Smooth muscle cell of trachea (primary cell): Measurements from ENCODE around the gene MTO1. TPM values are rescaled to one million over a fixed set of nuclear protein-coding genes. Genes with fewer than 3 reads are reported as not detected.

ENCODE experiments used
- total RNA-seq: library from RNA; depleted of rRNA; stranded (reverse); fragments of >200 nt; gene quantifications from 2 replicates; pipeline ENCODE4 v1.2.1, GENCODE V29; 2014

Gene MTO1, protein sequence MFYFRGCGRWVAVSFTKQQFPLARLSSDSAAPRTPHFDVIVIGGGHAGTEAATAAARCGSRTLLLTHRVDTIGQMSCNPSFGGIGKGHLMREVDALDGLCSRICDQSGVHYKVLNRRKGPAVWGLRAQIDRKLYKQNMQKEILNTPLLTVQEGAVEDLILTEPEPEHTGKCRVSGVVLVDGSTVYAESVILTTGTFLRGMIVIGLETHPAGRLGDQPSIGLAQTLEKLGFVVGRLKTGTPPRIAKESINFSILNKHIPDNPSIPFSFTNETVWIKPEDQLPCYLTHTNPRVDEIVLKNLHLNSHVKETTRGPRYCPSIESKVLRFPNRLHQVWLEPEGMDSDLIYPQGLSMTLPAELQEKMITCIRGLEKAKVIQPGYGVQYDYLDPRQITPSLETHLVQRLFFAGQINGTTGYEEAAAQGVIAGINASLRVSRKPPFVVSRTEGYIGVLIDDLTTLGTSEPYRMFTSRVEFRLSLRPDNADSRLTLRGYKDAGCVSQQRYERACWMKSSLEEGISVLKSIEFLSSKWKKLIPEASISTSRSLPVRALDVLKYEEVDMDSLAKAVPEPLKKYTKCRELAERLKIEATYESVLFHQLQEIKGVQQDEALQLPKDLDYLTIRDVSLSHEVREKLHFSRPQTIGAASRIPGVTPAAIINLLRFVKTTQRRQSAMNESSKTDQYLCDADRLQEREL
- total RNA-seq: 34.6 and 36.4 TPM in 2 replicates

GRCh38 chr6:73461537-73462350 lies at the start of gene MTO1:
MTO1 (plus strand) TSS chr6:73461737; CDS start chr6:73461855, 118 bp downstream.

GRCh38 chr6:73452107-73452461 lies 9.5 kb upstream of the MTO1 start, which contains the start of gene CGAS:
CGAS (minus strand) TSS chr6:73452297; CDS start chr6:73452181, 116 bp downstream.

GRCh38 chr6:73520688-73521350 lies 59.3 kb downstream of the MTO1 start, which contains the start of gene EEF1A1:
EEF1A1 (minus strand) TSS chr6:73521032; CDS start chr6:73520026, 1,006 bp downstream.

Other genes starting within 250 kb of the MTO1 start
- not detected in 2 replicates for gene KHDC1L, start 236.2 kb upstream of the MTO1 start, total RNA-seq
- 7.9 and 8.1 TPM in 2 replicates for gene KHDC1, start 198.5 kb upstream of the MTO1 start, total RNA-seq
- not detected in 2 replicates for gene DPPA5, start 107.5 kb upstream of the MTO1 start, total RNA-seq
- not detected in 2 replicates for gene KHDC3L, start 99.1 kb upstream of the MTO1 start, total RNA-seq
- 0.29 TPM in 1 of 2 replicates, not detected in the other for gene OOEP, start 91.8 kb upstream of the MTO1 start, total RNA-seq
- gene DDX43, start 66.9 kb upstream of the MTO1 start, total RNA-seq: 0.33 and 1.6 TPM in 2 replicates
- gene CGAS, start 9.4 kb upstream of the MTO1 start, total RNA-seq: 4.1 and 6.5 TPM in 2 replicates
- gene EEF1A1, start 59.3 kb downstream of the MTO1 start, total RNA-seq: 22,917 and 30,892 TPM in 2 replicates
- gene SLC17A5, start 192.3 kb downstream of the MTO1 start, total RNA-seq: 38.4 and 38.5 TPM in 2 replicates
- gene CD109, start 234.5 kb downstream of the MTO1 start, total RNA-seq: 34.1 and 98.2 TPM in 2 replicates